Measurements from ENCODE around the gene IQSEC1. TPM values are rescaled to one million over a fixed set of nuclear protein-coding genes. Genes with fewer than 3 reads are reported as not detected.

The IQSEC1 gene
- total RNA-seq, 1 experiment from 2014 or later = 28.1 TPM

DNA sequence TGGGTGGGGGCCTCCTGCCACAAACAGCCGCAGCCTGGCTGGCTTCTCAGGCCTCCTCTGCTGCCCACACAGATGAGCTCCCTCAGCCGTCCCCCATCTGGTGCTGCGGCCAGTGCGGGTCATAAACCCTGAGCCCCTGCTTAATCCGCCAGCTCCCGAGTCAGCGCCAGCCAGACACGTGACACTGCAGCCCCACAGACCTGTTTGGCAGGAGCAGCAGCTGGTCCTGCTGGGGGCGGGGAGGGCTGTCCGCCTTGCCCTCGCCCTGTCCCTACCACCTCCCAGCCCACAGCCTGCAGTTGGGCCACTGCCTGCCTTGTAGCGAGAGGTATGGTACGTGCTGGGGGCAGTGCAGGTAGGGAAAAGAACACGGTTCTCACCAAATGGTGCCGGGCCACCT lies 86.2 kb downstream of the IQSEC1 start (continued):
- TF ChIP-seq, protein P1, sequence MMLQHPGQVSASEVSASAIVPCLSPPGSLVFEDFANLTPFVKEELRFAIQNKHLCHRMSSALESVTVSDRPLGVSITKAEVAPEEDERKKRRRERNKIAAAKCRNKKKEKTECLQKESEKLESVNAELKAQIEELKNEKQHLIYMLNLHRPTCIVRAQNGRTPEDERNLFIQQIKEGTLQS (IDR thresholded peaks at IDR 0.05) = no peak

DNA sequence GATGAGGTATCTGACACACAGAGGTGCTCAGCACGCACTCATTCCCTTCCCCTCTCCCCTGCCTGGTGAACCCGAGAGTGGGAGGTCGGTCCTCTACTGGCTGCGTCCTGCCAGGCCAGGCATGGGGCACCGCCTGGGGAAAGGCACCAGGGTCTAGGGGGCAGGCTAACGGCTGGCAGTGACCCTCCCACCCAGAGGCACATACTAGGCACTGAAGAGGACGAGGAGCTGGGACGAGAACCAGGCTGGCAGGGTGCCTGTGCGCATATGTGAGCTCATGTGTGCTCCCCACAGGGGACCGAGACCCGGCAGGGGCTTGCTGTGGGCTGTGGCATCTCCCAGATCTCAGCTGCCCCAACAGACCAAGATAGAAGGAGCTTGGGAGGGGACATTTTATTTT lies 86.7 kb downstream of the IQSEC1 start:
- no peak overlapping the region for H3K9ac ChIP-seq (ENCODE audit: low read length)
- no TSS peak for BruUV-seq (replicated peaks)

GRCh38 chr3:12986031-12986430 lies 87.2 kb downstream of the IQSEC1 start:
- Histone ChIP-seq H3K27me3 (ENCODE audit: insufficient read depth, low read length) (no peaks in the 10 kb centered on the region), H3K9me2 (ENCODE audit: insufficient read depth) (no peaks in the 10 kb centered on the region), H3K9me3 (ENCODE audit: control insufficient read depth in 1 of 2, insufficient read depth in 1 of 2, low read depth in 1 of 2, low read length in 2 of 2) (no peaks in the 10 kb centered on the region), H3K36me3 (ENCODE audit: control insufficient read depth in 1 of 2, insufficient read depth in 2 of 2, low read length in 2 of 2) (no peaks in the 10 kb centered on the region), H3K79me2 (ENCODE audit: insufficient read depth, low read length) (no peaks in the 10 kb centered on the region), H3K4me1 (ENCODE audit: control insufficient read depth in 1 of 2, insufficient read depth in 2 of 2, low read length in 2 of 2) (peaks cover 2 to 19% of the 10 kb centered on the region in 2 experiments; a peak in 3 of 4 replicates), H3K4me3 (replicated peaks in 1 of 2; ENCODE audit: low read depth in 1 of 2, low read length in 2 of 2) (no peak overlapping the region), H4K20me1 (ENCODE audit: insufficient read depth) (no peaks in the 10 kb centered on the region), H3K27ac (ENCODE audit: low read depth, low read length) (no peak overlapping the region; the same call in 1 of the 2 replicates), H3K9ac (ENCODE audit: low read length) (no peak overlapping the region), H2AFZ (ENCODE audit: low read depth, low read length, poor library complexity, severe bottlenecking) (no peak overlapping the region), H3K4me2 (ENCODE audit: low read length) (no peak overlapping the region)
- no peak for DNase-seq (ENCODE audit: low read depth, low spot score)
- POLR2A ChIA-PET = interaction anchor here (1.5 kb wide), 1 partner anchor 9 kb away, joined by 7 read pairs; no protein-coding TSS in a partner anchor
- BruUV-seq (replicated peaks) = no TSS peak
- no peak for TF ChIP-seq JUND (IDR thresholded peaks at IDR 0.05)
- no peak for TF ChIP-seq POLR2AphosphoS5 (IDR thresholded peaks at IDR 0.05; ENCODE audit: low read depth, low read length)
- TF ChIP-seq CEBPB (IDR thresholded peaks at IDR 0.05; ENCODE audit: low read depth) = no peak
- no peak for TF ChIP-seq REST (IDR thresholded peaks at IDR 0.05; ENCODE audit: low read depth)
- TF ChIP-seq POLR2A (IDR thresholded peaks at IDR 0.05; ENCODE audit: borderline replicate concordance, extremely low read depth, insufficient read depth, insufficient read length) = no peak
- TF ChIP-seq SP1 (IDR thresholded peaks at IDR 0.05; ENCODE audit: low read depth) = no peak
- TF ChIP-seq CBX3 (IDR thresholded peaks at IDR 0.05; ENCODE audit: low read depth) = no peak
- no peak for TF ChIP-seq FOSL1 (IDR thresholded peaks at IDR 0.05; ENCODE audit: low read depth)
- TF ChIP-seq ZFX (IDR thresholded peaks at IDR 0.05) = no peak
- TF ChIP-seq, protein P1 (IDR thresholded peaks at IDR 0.05) = no peak
- TF ChIP-seq EZH2 (IDR thresholded peaks at IDR 0.05) = no peak
- no peak for TF ChIP-seq EZH2phosphoT487 (IDR thresholded peaks at IDR 0.05; ENCODE audit: borderline replicate concordance)
- CTCF ChIA-PET = interaction anchor here (1.4 to 4.5 kb wide), 2 partner anchors 8 to 11 kb away, joined by 3 to 35 read pairs; no protein-coding TSS in a partner anchor
- intact Hi-C loops (cut with micrococcal nuclease) = no loop called here
- no peak for ATAC-seq
- RAD21 ChIA-PET (ENCODE audit: low non-redundant PET in 1 of 2, low total read pairs in 2 of 2, uncharacterized antibody in 2 of 2, unreplicated experiment in 2 of 2) = no interaction called here

More for the DNA sequence above, 86.7 kb downstream of the IQSEC1 start:
- Histone ChIP-seq H3K79me2 (ENCODE audit: insufficient read depth, low read length) (no peaks in the 10 kb centered on the region), H3K9me3 (ENCODE audit: control insufficient read depth in 1 of 2, insufficient read depth in 1 of 2, low read depth in 1 of 2, low read length in 2 of 2) (no peaks in the 10 kb centered on the region), H3K4me2 (ENCODE audit: low read length) (no peak overlapping the region), H2AFZ (ENCODE audit: low read depth, low read length, poor library complexity, severe bottlenecking) (no peak overlapping the region), H3K27me3 (ENCODE audit: insufficient read depth, low read length) (no peaks in the 10 kb centered on the region), H3K4me3 (replicated peaks in 1 of 2; ENCODE audit: low read depth in 1 of 2, low read length in 2 of 2) (no peak overlapping the region), H4K20me1 (ENCODE audit: insufficient read depth) (no peaks in the 10 kb centered on the region), H3K36me3 (ENCODE audit: control insufficient read depth in 1 of 2, insufficient read depth in 2 of 2, low read length in 2 of 2) (no peaks in the 10 kb centered on the region), H3K4me1 (ENCODE audit: control insufficient read depth in 1 of 2, insufficient read depth in 2 of 2, low read length in 2 of 2) (peaks cover 2 to 20% of the 10 kb centered on the region in 2 experiments; a peak in 3 of 4 replicates), H3K9me2 (ENCODE audit: insufficient read depth) (no peaks in the 10 kb centered on the region), H3K27ac (ENCODE audit: low read depth, low read length) (no peak overlapping the region; the same call in 1 of the 2 replicates)
- intact Hi-C loops (cut with micrococcal nuclease) = no loop called here
- ChIA-PET CTCF (interaction anchor here (1.4 kb wide), 1 partner anchor 10 kb away, joined by 3 read pairs; no protein-coding TSS in a partner anchor), RAD21 (ENCODE audit: low non-redundant PET in 1 of 2, low total read pairs in 2 of 2, uncharacterized antibody in 2 of 2, unreplicated experiment in 2 of 2) (no interaction called here), POLR2A (no interaction called here)
- no peak for ATAC-seq
- DNase-seq (ENCODE audit: low read depth, low spot score) = no peak
- no peak for TF ChIP-seq SP1 (IDR thresholded peaks at IDR 0.05; ENCODE audit: low read depth)
- TF ChIP-seq SRF (IDR thresholded peaks at IDR 0.05; ENCODE audit: low read depth) = no peak
